GM18873 (cell line): ENCODE results near the gene RSAD2.
"Not testable (repeated sequence)": the region's sequence is repeated elsewhere in the genome, so short reads cannot be mapped to it uniquely, and the experiment has no call there.

ENCODE experiments used
- ATAC-seq: cut with Tn5 transposase; IDR thresholded peaks from one replicate; pipeline ENCODE4 v1.9.1; 2021; ENCODE audit warnings: mild to moderate bottlenecking, moderate library complexity, moderate number of reproducible peaks; ENCODE audit not compliant: unreplicated experiment, low FRiP score

The RSAD2 gene

GRCh38 chr2:6923319-6923718 is 45.7 kb downstream of the RSAD2 start:
- no peak for ATAC-seq

GRCh38 chr2:6924101-6924923 is 46.7 kb downstream of the RSAD2 start:
- no peak for ATAC-seq

GRCh38 chr2:6924924-6925409 is 47.4 kb downstream of the RSAD2 start:
- ATAC-seq: no peak

GRCh38 chr2:6926071-6926732 is 48.6 kb downstream of the RSAD2 start:
- no peak for ATAC-seq

GRCh38 chr2:6927186-6927585 is 49.6 kb downstream of the RSAD2 start:
- ATAC-seq: no peak

- no peak for ATAC-seq
Measured at GRCh38 chr2:6927753-6928152, 50.2 kb downstream of the RSAD2 start.

GRCh38 chr2:6928452-6928851 is 50.9 kb downstream of the RSAD2 start:
- no peak for ATAC-seq

- ATAC-seq: no peak
Measured at GRCh38 chr2:6929196-6929819, 51.7 kb downstream of the RSAD2 start.

GRCh38 chr2:6930923-6931647 is 53.5 kb downstream of the RSAD2 start:
- ATAC-seq: no peak

- ATAC-seq: no peak
Measured at GRCh38 chr2:6931753-6932152, 54.2 kb downstream of the RSAD2 start.

- ATAC-seq: no peak
Measured at GRCh38 chr2:6932206-6932605, 54.6 kb downstream of the RSAD2 start.

GRCh38 chr2:6932828-6933227 is 55.3 kb downstream of the RSAD2 start:
- no peak for ATAC-seq

GRCh38 chr2:6933911-6934310 is 56.3 kb downstream of the RSAD2 start:
- ATAC-seq: no peak

- ATAC-seq: no peak
Measured at GRCh38 chr2:6934345-6934744, 56.8 kb downstream of the RSAD2 start.

GRCh38 chr2:6934758-6935651 is 57.4 kb downstream of the RSAD2 start:
- ATAC-seq: no peak

GRCh38 chr2:6935652-6936020 is 58.1 kb downstream of the RSAD2 start:
- not testable (repeated sequence) for ATAC-seq

- ATAC-seq: no peak
Measured at GRCh38 chr2:6937157-6937556, 59.6 kb downstream of the RSAD2 start.

GRCh38 chr2:6937582-6937981 is 60.0 kb downstream of the RSAD2 start:
- no peak for ATAC-seq

GRCh38 chr2:6939071-6939470 is 61.5 kb downstream of the RSAD2 start:
- ATAC-seq: no peak

GRCh38 chr2:6940820-6941219 is 63.2 kb downstream of the RSAD2 start:
- no peak for ATAC-seq
